Right cardiac atrium (tissue), 5 donors: Measurements from ENCODE around the gene CD247. TPM values are rescaled to one million over a fixed set of nuclear protein-coding genes. Genes with fewer than 3 reads are reported as not detected.
A peak's percentile ranks its signal among the peaks of the same experiment; 100 is the strongest.
"Not testable (repeated sequence)": the region's sequence is repeated elsewhere in the genome, so short reads cannot be mapped to it uniquely, and the experiment has no call there.

Experiments used
- ATAC-seq, 2 donors: fragments of 200-7000 bp; cut with Tn5 transposase; one replicate each; pipeline versions ENCODE4 v1.8.0 to v1.9.1; 2020; ENCODE audit warnings: moderate library complexity in 2 of 2, mild to moderate bottlenecking in 1 of 2
- DNase-seq, 3 donors: peaks; one replicate each; pipeline ENCODE4 v3.0.0-alpha.2; 2020
- H3K27ac ChIP-seq: one replicate; pipeline ENCODE4 v1.5.1; 2013; ENCODE audit warnings: mild to moderate bottlenecking, low read length, control low read depth, moderate library complexity
- H3K27me3 ChIP-seq: one replicate; pipeline ENCODE4 v1.6.1; 2013; ENCODE audit not compliant: control insufficient read depth, insufficient read depth
- H3K4me1 ChIP-seq: one replicate; pipeline ENCODE4 v1.6.1; 2013; ENCODE audit warnings: low read length; ENCODE audit not compliant: control insufficient read depth, insufficient read depth
- H3K4me3 ChIP-seq: one replicate; pipeline ENCODE4 v1.5.1; 2013; ENCODE audit warnings: low read length, control low read depth
- H3K9me3 ChIP-seq: one replicate; pipeline ENCODE4 v1.6.1; 2013; ENCODE audit warnings: low read length; ENCODE audit not compliant: control insufficient read depth
- WGBS: extraction: QIAGEN DNeasy Blood & Tissue Kit; methylation state at CpG from one replicate; pipeline ENCODE4 v1.1.7; 2013; 5-methylcytosine and 5-hydroxymethylcytosine counted together
- intact Hi-C, 4 donors: fragments of 100-400 bp; cut with DNase I; formaldehyde crosslinking; loops; one replicate each; pipeline versions ENCODE4 v1.11.0 to v1.14.0; 2022 to 2023
- long read RNA-seq, 4 donors: library from polyadenylated mRNA; unstranded; transcript quantifications; one replicate each; pipeline ENCODE4 v2.0.0, GENCODE V29; 2020 to 2021
- polyA plus RNA-seq: library from polyadenylated mRNA; stranded (reverse); fragments of 200-250 nt; gene quantifications from one replicate; pipeline ENCODE4 v1.2.3, GENCODE V29; 2013
- total RNA-seq, 4 donors: library from RNA; stranded (reverse); fragmentation: NEBNext Ultra II Directional; extraction: Animal tissue kit (Norgen Biotek cat#: 25700); gene quantifications; one replicate each; pipeline ENCODE4 v1.2.1, GENCODE V29; 2021
- donor health status: healthy with polysubstance abuse.
- donor health status: DM: no; HTN: yes; CAD: no.
- donor health status: DM: no; HTN: no; CAD: no.
- donor health status: DM: no; HTN: yes; CAD: no; lungs with severe emphysema.
- donor health status: DM: yes; HTN: yes; CAD: no.

Gene CD247
- total RNA-seq (1 to 10 TPM in 2 of 4 donors, under 1 TPM in 2; 0.32 to 1.5 (median 0.84) TPM), polyA plus RNA-seq (0.43 TPM)
- long read RNA-seq, donor 1: 0 reads
- long read RNA-seq, donor 2: 0 reads
- long read RNA-seq, donor 3: 0 reads
- long read RNA-seq, donor 4: 0 reads

- intact Hi-C loops: no loop called here
- no peak for DNase-seq
- Histone ChIP-seq H3K9me3 (no peaks in the 10 kb centered on the region), H3K27ac (no peak within 1 kb of the TSS), H3K4me1 (no peaks in the 10 kb centered on the region), H3K27me3 (no peaks in the 10 kb centered on the region), H3K4me3 (no peak within 1 kb of the TSS)
- no peak for ATAC-seq
- 84% methylated on average over 14 of the region's 14 CpGs for WGBS
These were observed at the start of gene CD247 for GRCh38 chr1:167518331-167518700. TSS of gene CD247 (minus strand) at chr1:167518529. CDS start at chr1:167518465, 64 bp downstream.

DNA sequence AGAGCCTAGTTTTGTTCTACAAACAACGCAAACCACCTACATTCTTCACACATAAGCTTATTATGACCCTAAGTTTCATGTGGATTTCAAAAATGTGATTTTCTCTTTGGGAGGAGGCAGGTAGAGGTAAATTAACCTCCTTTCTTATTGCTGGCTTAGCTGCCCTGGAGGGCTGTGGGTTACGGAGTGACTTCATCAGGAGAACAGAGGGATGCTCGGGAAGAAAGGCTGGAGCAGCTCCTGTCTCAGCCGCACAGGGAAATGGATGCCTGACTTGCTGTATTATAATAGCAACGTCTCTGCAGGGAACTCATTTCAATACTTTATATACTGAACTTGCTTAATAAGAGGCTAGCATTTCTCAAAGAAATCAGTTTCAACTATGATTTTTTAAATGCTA lies 49.3 kb upstream of the CD247 start:
- no peak for ATAC-seq
- Histone ChIP-seq H3K9me3 (no peaks in the 10 kb centered on the region), H3K27me3 (no peaks in the 10 kb centered on the region), H3K4me1 (peaks cover 1% of the 10 kb centered on the region), H3K27ac (no peak overlapping the region), H3K4me3 (no peak overlapping the region)
- intact Hi-C loops: no loop called here
- DNase-seq: no peak
- WGBS: 65% methylated on average over 5 of the region's 5 CpGs

DNA sequence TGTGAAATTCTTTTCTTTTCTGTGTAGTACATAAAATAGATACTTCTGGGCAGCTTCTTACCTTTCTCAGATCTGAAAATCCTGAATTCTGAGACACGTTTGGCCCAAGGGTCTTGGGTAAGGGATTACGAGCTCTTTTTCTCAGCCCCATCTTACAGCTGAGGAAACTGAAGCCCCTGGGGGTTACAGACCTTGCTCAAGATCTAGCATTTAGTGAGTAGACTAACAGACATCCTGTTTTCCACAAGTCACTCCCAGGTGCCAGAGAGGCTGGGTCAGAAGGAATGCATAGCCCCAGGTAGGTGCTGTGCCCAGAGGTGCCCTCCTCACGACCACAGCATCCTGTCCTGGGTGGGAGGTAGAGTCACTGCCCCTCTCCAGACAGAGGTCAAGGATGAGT lies 48.4 kb upstream of the CD247 start:
- Histone ChIP-seq H3K4me1 (peaks cover 1% of the 10 kb centered on the region), H3K27ac (no peak overlapping the region), H3K9me3 (no peaks in the 10 kb centered on the region), H3K4me3 (no peak overlapping the region), H3K27me3 (no peaks in the 10 kb centered on the region)
- DNase-seq (no peak), ATAC-seq (no peak)
- intact Hi-C loops: no loop called here
- 73% methylated on average over 3 of the region's 3 CpGs for WGBS

DNA sequence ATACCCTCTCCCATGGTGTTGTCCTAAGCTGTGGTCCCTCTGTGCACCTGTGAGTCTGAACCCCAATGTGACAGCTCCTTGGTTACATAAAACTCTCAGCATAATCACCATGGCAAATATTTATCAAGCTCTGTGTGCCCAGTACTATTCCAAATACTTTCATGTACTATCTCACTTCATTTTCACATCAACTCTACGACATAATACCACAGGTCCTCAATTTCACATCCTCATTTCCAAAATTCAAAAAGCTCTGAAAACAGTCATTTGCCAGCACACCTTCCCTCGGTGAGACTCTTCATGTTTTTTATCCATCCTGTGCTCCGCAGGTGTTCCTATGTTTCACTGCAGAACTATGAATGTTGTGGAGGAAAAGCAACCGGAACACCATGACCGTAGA lies 47.6 kb upstream of the CD247 start:
- intact Hi-C loops: no loop called here
- DNase-seq (no peak), ATAC-seq (no peak)
- H3K4me3 ChIP-seq: no peak overlapping the region
- no peaks in the 10 kb centered on the region for H3K27me3 ChIP-seq
- no peak overlapping the region for H3K27ac ChIP-seq
- no peaks in the 10 kb centered on the region for H3K9me3 ChIP-seq
- 86% methylated on average over 5 of the region's 5 CpGs for WGBS
- peaks cover 1% of the 10 kb centered on the region for H3K4me1 ChIP-seq

- DNase-seq: peak in 1 of 3 donors; percentile 52
- ATAC-seq: peak in 1 of 2 donors; percentile 36
- 82% methylated on average over 5 of the region's 5 CpGs for WGBS
- H3K9me3 ChIP-seq: no peaks in the 10 kb centered on the region
- H3K27me3 ChIP-seq: no peaks in the 10 kb centered on the region
- intact Hi-C loops: no loop called here
- H3K4me3 ChIP-seq: no peak overlapping the region
- H3K4me1 ChIP-seq: peaks cover 1% of the 10 kb centered on the region
- H3K27ac ChIP-seq: no peak overlapping the region
These were observed 46.4 kb upstream of the CD247 start for GRCh38 chr1:167564612-167565270.

DNA sequence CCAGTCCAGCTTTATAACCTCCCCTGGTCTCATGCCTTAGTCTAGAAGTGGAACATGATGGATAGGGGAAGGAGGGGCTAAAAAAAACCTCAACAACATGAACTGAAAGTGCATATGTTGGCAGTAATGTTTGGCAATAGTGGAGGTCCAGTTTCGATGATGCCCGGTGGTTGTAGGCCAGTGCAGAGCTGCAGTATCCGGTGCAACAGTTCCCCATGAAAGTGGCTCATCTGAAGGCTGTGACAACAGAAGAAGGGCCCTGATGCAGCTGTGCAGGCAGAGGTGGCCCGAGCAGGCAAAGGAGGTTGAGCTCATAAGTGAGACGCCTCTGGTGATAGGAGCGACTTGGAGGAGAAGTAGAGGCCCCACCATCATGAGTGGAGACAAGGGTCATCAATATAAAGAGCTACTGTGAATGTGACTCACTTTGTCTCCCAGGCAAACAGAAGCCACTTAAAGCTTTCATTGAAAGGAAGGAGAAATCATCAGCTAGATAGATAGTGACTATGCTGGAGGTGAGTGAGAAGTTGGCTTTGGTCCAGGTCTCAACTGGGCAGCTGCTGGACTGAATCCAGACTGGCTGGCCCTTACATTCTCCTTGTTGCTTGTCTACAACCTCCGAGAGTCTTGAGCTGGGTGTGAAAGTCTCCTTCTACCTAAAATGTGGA lies 45.4 kb upstream of the CD247 start:
- Histone ChIP-seq H3K4me3 (no peak overlapping the region), H3K4me1 (peaks cover 1% of the 10 kb centered on the region), H3K9me3 (no peaks in the 10 kb centered on the region), H3K27ac (no peak overlapping the region), H3K27me3 (no peaks in the 10 kb centered on the region)
- intact Hi-C loops: no loop called here
- WGBS: 48% methylated on average over 7 of the region's 7 CpGs
- ATAC-seq (peak; percentile 63 to 76), DNase-seq (peak in 2 of 3 donors; percentile 49 to 52)

DNA sequence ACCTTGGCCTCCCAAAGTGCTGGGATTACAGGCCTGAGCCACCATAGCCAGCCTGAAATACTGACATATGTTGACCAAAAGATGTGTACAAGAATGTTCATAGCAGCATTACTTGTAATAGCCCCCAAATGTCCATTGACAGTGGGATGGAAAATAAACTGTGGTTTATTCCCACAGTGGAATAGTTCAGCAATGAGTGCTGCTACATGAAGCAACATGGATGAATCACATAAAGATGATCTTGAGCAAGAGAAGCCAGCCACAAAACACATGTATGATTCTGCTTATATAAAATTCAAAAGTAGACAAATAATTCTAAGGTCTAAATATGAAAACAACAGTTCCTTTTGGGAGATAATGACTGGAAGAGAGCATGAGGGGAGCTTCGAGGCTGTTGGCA lies 44.4 kb upstream of the CD247 start:
- ATAC-seq (no peak), DNase-seq (no peak)
- Histone ChIP-seq H3K27me3 (no peaks in the 10 kb centered on the region), H3K4me1 (peaks cover 1% of the 10 kb centered on the region), H3K4me3 (no peak overlapping the region), H3K27ac (no peak overlapping the region), H3K9me3 (no peaks in the 10 kb centered on the region)
- WGBS: 93% methylated on average over 1 of the region's 1 CpG
- intact Hi-C loops: no loop called here

GRCh38 chr1:167561753-167562152 lies 43.4 kb upstream of the CD247 start:
- no peak overlapping the region for H3K27ac ChIP-seq
- intact Hi-C loops: no loop called here
- no peak for ATAC-seq

DNA sequence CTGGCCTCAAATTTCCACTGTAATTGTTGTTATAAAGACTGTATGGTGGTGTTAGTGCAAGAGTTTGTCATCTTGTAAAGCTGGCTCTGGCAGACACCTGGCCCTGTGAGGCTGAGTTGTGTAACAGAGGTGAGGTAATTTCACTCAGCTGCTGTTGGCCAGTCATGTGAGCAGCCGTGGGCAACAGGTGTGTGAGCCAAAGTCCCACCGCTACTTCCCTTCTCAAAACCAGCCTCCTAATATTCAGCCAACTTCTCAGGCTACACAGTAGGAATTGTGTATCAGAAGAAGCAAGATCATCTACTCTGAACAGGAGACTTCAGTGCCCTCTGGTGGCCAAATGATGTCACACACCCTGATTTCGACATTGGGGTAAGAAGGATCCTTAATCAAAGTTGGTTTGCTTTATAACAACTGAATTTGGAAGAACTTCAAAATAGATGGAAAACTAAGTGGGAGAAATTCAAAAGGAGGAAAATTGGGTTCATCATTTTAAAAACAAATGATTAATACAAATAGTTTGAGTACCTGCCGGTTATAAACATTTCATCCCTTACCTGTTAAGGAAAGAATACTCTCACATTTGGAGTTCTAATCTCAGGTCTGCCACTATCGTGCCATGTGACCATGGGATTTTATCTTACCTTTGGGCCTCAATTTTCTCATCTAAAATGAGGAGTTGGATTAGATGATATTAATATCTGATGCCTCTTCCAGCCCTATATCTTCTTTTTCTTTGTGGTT lies 37.8 kb upstream of the CD247 start:
- no peak overlapping the region for H3K27ac ChIP-seq
- H3K9me3 ChIP-seq: no peaks in the 10 kb centered on the region
- H3K4me1 ChIP-seq: peaks cover 4% of the 10 kb centered on the region
- peak; percentile 63 to 90 (median 80) for DNase-seq
- no peak overlapping the region for H3K4me3 ChIP-seq
- 14% methylated on average over 5 of the region's 5 CpGs for WGBS
- peak in 1 of 2 donors; percentile 18 for ATAC-seq
- H3K27me3 ChIP-seq: no peaks in the 10 kb centered on the region
- intact Hi-C loops: loop anchor here in 1 of 4 donors (5.0 kb wide), 1 partner anchor 131 kb away; no protein-coding TSS in a partner anchor

More at GRCh38 chr1:167561753-167562152, 43.4 kb upstream of the CD247 start:
- DNase-seq: no peak
- 95% methylated on average over 6 of the region's 6 CpGs for WGBS
- peaks cover 1% of the 10 kb centered on the region for H3K4me1 ChIP-seq
- H3K4me3 ChIP-seq: no peak overlapping the region
- H3K9me3 ChIP-seq: no peaks in the 10 kb centered on the region
- no peaks in the 10 kb centered on the region for H3K27me3 ChIP-seq

- H3K9me3 ChIP-seq, H3K27ac ChIP-seq, H3K4me3 ChIP-seq, H3K27me3 ChIP-seq, ATAC-seq, H3K4me1 ChIP-seq, DNase-seq: not testable (repeated sequence)
- WGBS: 98% methylated on average over 1 of the region's 1 CpG
- intact Hi-C loops: loop anchor here in 1 of 4 donors (5.0 kb wide), 1 partner anchor 132 kb away; no protein-coding TSS in a partner anchor
These were observed 36.7 kb upstream of the CD247 start for GRCh38 chr1:167555072-167555471.
